Measurements from ENCODE around the gene PRELID2.

The PRELID2 gene

GRCh38 chr5:145792840-145793239, 42.3 kb downstream of the PRELID2 start:
- H3K36me3 ChIP-seq (ENCODE audit: insufficient read depth, low read length) = no peaks in the 10 kb centered on the region
- H3K9ac ChIP-seq (ENCODE audit: low read length) = no peak overlapping the region
- H3K4me3 ChIP-seq (ENCODE audit: low read depth in 1 of 2, low read length in 2 of 2) = no peak overlapping the region
- no peaks in the 10 kb centered on the region for H3K27me3 ChIP-seq (ENCODE audit: control insufficient read depth in 1 of 2, insufficient read depth in 2 of 2, low read length in 2 of 2)
- no peaks in the 10 kb centered on the region for H3K9me3 ChIP-seq (ENCODE audit: low read length)
- H3K4me1 ChIP-seq (ENCODE audit: insufficient read depth, low read length) = no peaks in the 10 kb centered on the region
- H3K27ac ChIP-seq (ENCODE audit: low read depth, low read length) = no peak overlapping the region

- no peaks in the 10 kb centered on the region for H3K36me3 ChIP-seq (ENCODE audit: insufficient read depth, low read length)
- H3K27ac ChIP-seq (ENCODE audit: low read depth, low read length) = no peak overlapping the region
- H3K4me1 ChIP-seq (ENCODE audit: insufficient read depth, low read length) = no peaks in the 10 kb centered on the region
- H3K27me3 ChIP-seq (ENCODE audit: control insufficient read depth in 1 of 2, insufficient read depth in 2 of 2, low read length in 2 of 2) = no peaks in the 10 kb centered on the region
- H3K9me3 ChIP-seq (ENCODE audit: low read length) = no peaks in the 10 kb centered on the region
- H3K9ac ChIP-seq (ENCODE audit: low read length) = no peak overlapping the region
- H3K4me3 ChIP-seq (ENCODE audit: low read depth in 1 of 2, low read length in 2 of 2) = no peak overlapping the region
Measured at GRCh38 chr5:145791866-145792265, 43.3 kb downstream of the PRELID2 start.

- Histone ChIP-seq H3K36me3 (ENCODE audit: insufficient read depth, low read length) (no peaks in the 10 kb centered on the region), H3K9me3 (ENCODE audit: low read length) (no peaks in the 10 kb centered on the region), H3K27ac (ENCODE audit: low read depth, low read length) (no peak overlapping the region), H3K4me3 (ENCODE audit: low read depth in 1 of 2, low read length in 2 of 2) (no peak overlapping the region), H3K4me1 (ENCODE audit: insufficient read depth, low read length) (no peaks in the 10 kb centered on the region), H3K27me3 (ENCODE audit: control insufficient read depth in 1 of 2, insufficient read depth in 2 of 2, low read length in 2 of 2) (no peaks in the 10 kb centered on the region), H3K9ac (ENCODE audit: low read length) (no peak overlapping the region)
Measured at GRCh38 chr5:145787996-145788395, 47.1 kb downstream of the PRELID2 start.

GRCh38 chr5:145787507-145787906, 47.6 kb downstream of the PRELID2 start:
- H3K27me3 ChIP-seq (ENCODE audit: control insufficient read depth in 1 of 2, insufficient read depth in 2 of 2, low read length in 2 of 2) = no peaks in the 10 kb centered on the region
- H3K4me3 ChIP-seq (ENCODE audit: low read depth in 1 of 2, low read length in 2 of 2) = no peak overlapping the region
- no peaks in the 10 kb centered on the region for H3K9me3 ChIP-seq (ENCODE audit: low read length)
- H3K9ac ChIP-seq (ENCODE audit: low read length) = no peak overlapping the region
- no peak overlapping the region for H3K27ac ChIP-seq (ENCODE audit: low read depth, low read length)
- H3K4me1 ChIP-seq (ENCODE audit: insufficient read depth, low read length) = no peaks in the 10 kb centered on the region
- H3K36me3 ChIP-seq (ENCODE audit: insufficient read depth, low read length) = no peaks in the 10 kb centered on the region

GRCh38 chr5:145787001-145787400, 48.1 kb downstream of the PRELID2 start:
- H3K27ac ChIP-seq (ENCODE audit: low read depth, low read length) = no peak overlapping the region
- no peaks in the 10 kb centered on the region for H3K9me3 ChIP-seq (ENCODE audit: low read length)
- H3K9ac ChIP-seq (ENCODE audit: low read length) = no peak overlapping the region
- no peaks in the 10 kb centered on the region for H3K27me3 ChIP-seq (ENCODE audit: control insufficient read depth in 1 of 2, insufficient read depth in 2 of 2, low read length in 2 of 2)
- no peaks in the 10 kb centered on the region for H3K4me1 ChIP-seq (ENCODE audit: insufficient read depth, low read length)
- H3K36me3 ChIP-seq (ENCODE audit: insufficient read depth, low read length) = no peaks in the 10 kb centered on the region
- no peak overlapping the region for H3K4me3 ChIP-seq (ENCODE audit: low read depth in 1 of 2, low read length in 2 of 2)

GRCh38 chr5:145780982-145781381, 54.2 kb downstream of the PRELID2 start:
- Histone ChIP-seq H3K36me3 (ENCODE audit: insufficient read depth, low read length) (no peaks in the 10 kb centered on the region), H3K4me3 (ENCODE audit: low read depth in 1 of 2, low read length in 2 of 2) (no peak overlapping the region), H3K9me3 (ENCODE audit: low read length) (no peaks in the 10 kb centered on the region), H3K27ac (ENCODE audit: low read depth, low read length) (no peak overlapping the region), H3K9ac (ENCODE audit: low read length) (no peak overlapping the region), H3K27me3 (ENCODE audit: control insufficient read depth in 1 of 2, insufficient read depth in 2 of 2, low read length in 2 of 2) (no peaks in the 10 kb centered on the region), H3K4me1 (ENCODE audit: insufficient read depth, low read length) (no peaks in the 10 kb centered on the region)

GRCh38 chr5:145778144-145778900, 56.8 kb downstream of the PRELID2 start:
- no peak overlapping the region for H3K4me3 ChIP-seq (ENCODE audit: low read depth in 1 of 2, low read length in 2 of 2)
- no peaks in the 10 kb centered on the region for H3K4me1 ChIP-seq (ENCODE audit: insufficient read depth, low read length)
- H3K9me3 ChIP-seq (ENCODE audit: low read length) = no peaks in the 10 kb centered on the region
- H3K27me3 ChIP-seq (ENCODE audit: control insufficient read depth in 1 of 2, insufficient read depth in 2 of 2, low read length in 2 of 2) = no peaks in the 10 kb centered on the region
- no peak overlapping the region for H3K27ac ChIP-seq (ENCODE audit: low read depth, low read length)
- no peak overlapping the region for H3K9ac ChIP-seq (ENCODE audit: low read length)
- H3K36me3 ChIP-seq (ENCODE audit: insufficient read depth, low read length) = no peaks in the 10 kb centered on the region

GRCh38 chr5:145777445-145778063, 57.6 kb downstream of the PRELID2 start:
- Histone ChIP-seq H3K27ac (ENCODE audit: low read depth, low read length) (no peak overlapping the region), H3K4me1 (ENCODE audit: insufficient read depth, low read length) (no peaks in the 10 kb centered on the region)

GRCh38 chr5:145776886-145777285, 58.3 kb downstream of the PRELID2 start:
- Histone ChIP-seq H3K9me3 (ENCODE audit: low read length) (no peaks in the 10 kb centered on the region), H3K27me3 (ENCODE audit: control insufficient read depth in 1 of 2, insufficient read depth in 2 of 2, low read length in 2 of 2) (no peaks in the 10 kb centered on the region), H3K9ac (ENCODE audit: low read length) (no peak overlapping the region), H3K36me3 (ENCODE audit: insufficient read depth, low read length) (no peaks in the 10 kb centered on the region), H3K4me3 (ENCODE audit: low read depth in 1 of 2, low read length in 2 of 2) (no peak overlapping the region), H3K4me1 (ENCODE audit: insufficient read depth, low read length) (no peaks in the 10 kb centered on the region), H3K27ac (ENCODE audit: low read depth, low read length) (no peak overlapping the region)

More at GRCh38 chr5:145777445-145778063, 57.6 kb downstream of the PRELID2 start:
- H3K27me3 ChIP-seq (ENCODE audit: control insufficient read depth in 1 of 2, insufficient read depth in 2 of 2, low read length in 2 of 2) = no peaks in the 10 kb centered on the region
- H3K9me3 ChIP-seq (ENCODE audit: low read length) = no peaks in the 10 kb centered on the region
- no peak overlapping the region for H3K4me3 ChIP-seq (ENCODE audit: low read depth in 1 of 2, low read length in 2 of 2)
- no peak overlapping the region for H3K9ac ChIP-seq (ENCODE audit: low read length)
- H3K36me3 ChIP-seq (ENCODE audit: insufficient read depth, low read length) = no peaks in the 10 kb centered on the region

GRCh38 chr5:145775893-145776444, 59.2 kb downstream of the PRELID2 start:
- H3K9me3 ChIP-seq (ENCODE audit: low read length) = no peaks in the 10 kb centered on the region
- no peak overlapping the region for H3K27ac ChIP-seq (ENCODE audit: low read depth, low read length)
- no peaks in the 10 kb centered on the region for H3K4me1 ChIP-seq (ENCODE audit: insufficient read depth, low read length)
- no peak overlapping the region for H3K9ac ChIP-seq (ENCODE audit: low read length)
- no peaks in the 10 kb centered on the region for H3K36me3 ChIP-seq (ENCODE audit: insufficient read depth, low read length)
- no peak overlapping the region for H3K4me3 ChIP-seq (ENCODE audit: low read depth in 1 of 2, low read length in 2 of 2)
- no peaks in the 10 kb centered on the region for H3K27me3 ChIP-seq (ENCODE audit: control insufficient read depth in 1 of 2, insufficient read depth in 2 of 2, low read length in 2 of 2)

GRCh38 chr5:145775411-145775810, 59.7 kb downstream of the PRELID2 start:
- Histone ChIP-seq H3K9me3 (ENCODE audit: low read length) (no peaks in the 10 kb centered on the region), H3K9ac (ENCODE audit: low read length) (no peak overlapping the region), H3K4me3 (ENCODE audit: low read depth in 1 of 2, low read length in 2 of 2) (no peak overlapping the region), H3K36me3 (ENCODE audit: insufficient read depth, low read length) (no peaks in the 10 kb centered on the region), H3K27me3 (ENCODE audit: control insufficient read depth in 1 of 2, insufficient read depth in 2 of 2, low read length in 2 of 2) (no peaks in the 10 kb centered on the region), H3K4me1 (ENCODE audit: insufficient read depth, low read length) (no peaks in the 10 kb centered on the region), H3K27ac (ENCODE audit: low read depth, low read length) (no peak overlapping the region)

Data from muscle layer of colon (tissue), 2 donors.